Lower leg skin (tissue), 3 donors: ENCODE measurements around the gene ABI3.

Source experiments
- CTCF ChIP-seq, 3 donors: fragments of 450-650 bp; IDR thresholded peaks; one replicate each; pipeline ENCODE4 v1.5.1; 2016; ENCODE audit warnings: antibody characterized with exemption in 3 of 3, mild to moderate bottlenecking in 3 of 3, moderate library complexity in 2 of 3
- POLR2A ChIP-seq, 2 donors: fragments of 450-650 bp; IDR thresholded peaks; one replicate each; pipeline ENCODE4 v1.6.1; 2016 to 2017; ENCODE audit warnings: antibody characterized with exemption in 2 of 2, mild to moderate bottlenecking in 1 of 2, moderate library complexity in 1 of 2

GRCh38 chr17:49242813-49243212 is 32.3 kb downstream of the ABI3 start:
- no peak for TF ChIP-seq POLR2A (IDR thresholded peaks at IDR 0.05)
- no peak for TF ChIP-seq CTCF (IDR thresholded peaks at IDR 0.05)
